H1 (cell line): ENCODE data around the gene ESRRB. TPM values are rescaled to one million over a fixed set of nuclear protein-coding genes. Genes with fewer than 3 reads are reported as not detected.

Experiments used
- CTCF ChIA-PET: fragments of 300-600 bp; sonication (Branson Sonifier 250); formaldehyde crosslinking; loops from one replicate; lab custom pipeline; 2021; ENCODE audit not compliant: partially characterized antibody; lab: Charles Lee
- POLR2A ChIA-PET: fragments of 300-600 bp; sonication (Branson Sonifier 250); formaldehyde crosslinking; loops from one replicate; lab custom pipeline; 2021; ENCODE audit warnings: inconsistent platforms; ENCODE audit not compliant: partially characterized antibody; lab: Charles Lee
- DNase-seq, 2 experiments: peaks; one replicate each; pipeline versions ENCODE4 v3.0.0 to v3.0.0-alpha.2; 2010 to 2022; ENCODE audit warnings: low spot score in 2 of 2, low read depth in 1 of 2, mixed read lengths in 1 of 2
- FAIRE-seq: peaks from 2 replicates; lab custom pipeline; 2011; peaks lifted over from hg19 to GRCh38; lab: Jason Lieb, UNC
- H2AFZ ChIP-seq: 2 replicates; pipeline ENCODE4 v1.8.1; 2012; ENCODE audit warnings: low read length, inconsistent platforms
- H2AK5ac ChIP-seq: 2 replicates; pipeline ENCODE4 v1.6.1; 2013; ENCODE audit warnings: low read depth, low read length
- H2BK120ac ChIP-seq: replicated peaks from 2 replicates; pipeline ENCODE3; 2013; ENCODE audit warnings: low read depth, low read length, inconsistent platforms
- H2BK12ac ChIP-seq: 2 replicates; pipeline ENCODE4 v1.6.1; 2013; ENCODE audit warnings: low read depth, low read length
- H2BK15ac ChIP-seq: 2 replicates; pipeline ENCODE4 v1.6.1; 2013; ENCODE audit warnings: low read length
- H2BK20ac ChIP-seq: 2 replicates; pipeline ENCODE4 v1.6.1; 2013; ENCODE audit warnings: low read length
- H2BK5ac ChIP-seq: 2 replicates; pipeline ENCODE4 v1.6.1; 2013; ENCODE audit warnings: low read depth, low read length
- H3K14ac ChIP-seq: 2 replicates; pipeline ENCODE4 v1.6.1; 2013; ENCODE audit warnings: inconsistent platforms; ENCODE audit not compliant: insufficient read length
- H3K18ac ChIP-seq: 2 replicates; pipeline ENCODE4 v1.6.1; 2013; ENCODE audit warnings: low read length; ENCODE audit errors: extremely low read depth
- H3K23ac ChIP-seq: 2 replicates; pipeline ENCODE4 v1.6.1; 2013; ENCODE audit warnings: inconsistent platforms; ENCODE audit not compliant: insufficient read length
- H3K23me2 ChIP-seq: 2 replicates; pipeline ENCODE4 v1.6.1; 2013; ENCODE audit warnings: low read depth, low read length
- H3K27ac ChIP-seq: 2 replicates; pipeline ENCODE4 v1.6.1; 2011; ENCODE audit warnings: low read depth, low read length, inconsistent platforms
- H3K27me3 ChIP-seq, 4 experiments: replicated peaks in 1 of 4; 1 replicate in 1 of 4; 2 replicates in 3 of 4; pipeline versions ENCODE4 v1.6.1 to v1.8.1; 2011 to 2013; ENCODE audit warnings: low read length in 3 of 4, mild to moderate bottlenecking in 3 of 4, inconsistent platforms in 2 of 4, mixed read lengths in 2 of 4, moderate library complexity in 1 of 4; ENCODE audit not compliant: control insufficient read depth in 3 of 4, insufficient read depth in 3 of 4; ENCODE audit errors: extremely low read depth in 1 of 4
- H3K36me3 ChIP-seq, 4 experiments: 2 replicates each; pipeline versions ENCODE4 v1.6.1 to v1.8.1; 2011 to 2013; ENCODE audit warnings: mild to moderate bottlenecking in 4 of 4, low read length in 3 of 4, moderate library complexity in 2 of 4, control low read depth in 1 of 4, inconsistent platforms in 1 of 4; ENCODE audit not compliant: insufficient read depth in 4 of 4, control insufficient read depth in 2 of 4
- H3K4ac ChIP-seq: replicated peaks from 2 replicates; pipeline ENCODE3; 2013; ENCODE audit warnings: low read length, low read depth, mixed read lengths, inconsistent platforms; ENCODE audit not compliant: insufficient read length
- H3K4me1 ChIP-seq, 4 experiments: replicated peaks in 1 of 4; 1 replicate in 1 of 4; 2 replicates in 3 of 4; pipeline versions ENCODE4 v1.6.1 to v1.8.1; 2011 to 2013; ENCODE audit warnings: low read length in 3 of 4, inconsistent platforms in 2 of 4, mixed read lengths in 1 of 4; ENCODE audit not compliant: insufficient read depth in 4 of 4, control insufficient read depth in 3 of 4
- H3K4me2 ChIP-seq, 2 experiments: 2 replicates each; pipeline versions ENCODE4 v1.6.1 to v1.8.1; 2011 to 2013; ENCODE audit warnings: low read depth in 2 of 2, low read length in 2 of 2, control low read depth in 1 of 2, inconsistent platforms in 1 of 2, mild to moderate bottlenecking in 1 of 2; ENCODE audit not compliant: insufficient read depth in 1 of 2
- H3K4me3 ChIP-seq, 4 experiments: fragments of 200-600, 300-600 bp in 1 of 4; sonication (generic), shearing (Covaris generic), sonication (Bioruptor Twin) in 1 of 4; 2 replicates each; pipeline versions ENCODE4 v1.5.1 to v1.8.1; 2011 to 2016; ENCODE audit warnings: low read length in 4 of 4, low read depth in 3 of 4, control low read depth in 2 of 4, inconsistent platforms in 2 of 4, mild to moderate bottlenecking in 2 of 4, mixed read lengths in 1 of 4, moderate library complexity in 1 of 4; ENCODE audit not compliant: insufficient read depth in 2 of 4; ENCODE audit errors: extremely low read depth in 1 of 4
- H3K56ac ChIP-seq: replicated peaks from 2 replicates; pipeline ENCODE3; 2013; ENCODE audit warnings: low read depth, mild to moderate bottlenecking, mixed read lengths, low read length, inconsistent platforms; ENCODE audit not compliant: insufficient read length
- H3K79me1 ChIP-seq: 2 replicates; pipeline ENCODE4 v1.6.1; 2013; ENCODE audit warnings: low read depth, low read length, control low read depth
- H3K79me2 ChIP-seq, 2 experiments: 2 replicates each; pipeline versions ENCODE4 v1.6.1 to v1.8.1; 2012 to 2013; ENCODE audit warnings: low read length in 2 of 2, mild to moderate bottlenecking in 2 of 2, inconsistent platforms in 1 of 2; ENCODE audit not compliant: insufficient read depth in 2 of 2, control insufficient read depth in 1 of 2
- H3K9ac ChIP-seq, 4 experiments: replicated peaks in 1 of 4; 1 replicate in 1 of 4; 2 replicates in 3 of 4; pipeline versions ENCODE4 v1.6.1 to v1.8.1; 2011 to 2013; ENCODE audit warnings: low read depth in 3 of 4, low read length in 3 of 4, control low read depth in 2 of 4, mild to moderate bottlenecking in 2 of 4, moderate library complexity in 2 of 4, inconsistent platforms in 1 of 4; ENCODE audit errors: extremely low read depth in 1 of 4
- H3K9me3 ChIP-seq, 2 experiments: 2 replicates each; pipeline versions ENCODE4 v1.6.1 to v1.8.1; 2012 to 2013; ENCODE audit warnings: mild to moderate bottlenecking in 2 of 2, moderate library complexity in 2 of 2, control low read depth in 1 of 2, inconsistent platforms in 1 of 2, low read depth in 1 of 2, low read length in 1 of 2, mixed read lengths in 1 of 2; ENCODE audit not compliant: insufficient read depth in 2 of 2
- H4K20me1 ChIP-seq, 2 experiments: replicated peaks in 1 of 2; 2 replicates each; pipeline versions ENCODE3 to v1.8.1; 2011 to 2013; ENCODE audit warnings: inconsistent platforms in 2 of 2, low read length in 2 of 2, mild to moderate bottlenecking in 1 of 2; ENCODE audit not compliant: insufficient read depth in 2 of 2, control insufficient read depth in 1 of 2
- H4K5ac ChIP-seq: 2 replicates; pipeline ENCODE4 v1.6.1; 2013; ENCODE audit warnings: low read length, low read depth, mixed read lengths, inconsistent platforms; ENCODE audit not compliant: insufficient read length
- H4K8ac ChIP-seq: 2 replicates; pipeline ENCODE4 v1.8.0; 2013; ENCODE audit warnings: mild to moderate bottlenecking, moderate library complexity, low read length, inconsistent platforms; ENCODE audit not compliant: insufficient read depth; ENCODE audit errors: extremely low read depth
- H4K91ac ChIP-seq: replicated peaks from 2 replicates; pipeline ENCODE3; 2013; ENCODE audit warnings: low read length, mixed read lengths, inconsistent platforms; ENCODE audit not compliant: insufficient read length
- BACH1 ChIP-seq: IDR thresholded peaks from 2 replicates; pipeline ENCODE4 v1.6.1; 2012; ENCODE audit warnings: low read length, improper control_type of control experiment
- WGBS, 2 experiments: shearing (Covaris generic) in 1 of 2; methylation state at CpG; one replicate each; pipeline versions ENCODE4 v1.1.6 to v1.1.7; 2013 to 2015; ENCODE audit warnings: low lambda C conversion rate in 2 of 2, mixed read lengths in 2 of 2, inconsistent platforms in 1 of 2, low coverage in 1 of 2, missing lambda C conversion rate in 1 of 2; ENCODE audit not compliant: insufficient replicate concordance in 2 of 2, insufficient coverage in 1 of 2, insufficient read length in 1 of 2; ENCODE audit errors: extremely low coverage in 1 of 2, missing lambda C conversion rate in 1 of 2; 5-methylcytosine and 5-hydroxymethylcytosine counted together
- polyA plus RNA-seq, 7 experiments: library from polyadenylated mRNA; depleted of rRNA in 3 of 7; stranded (reverse) in 5 of 7; unstranded in 2 of 7; fragments of >200 nt in 5 of 7; fragments of 200-250 nt in 2 of 7; gene quantifications; 1 replicate in 5 of 7; 2 replicates in 1 of 7; 4 replicates in 1 of 7; pipeline versions ENCODE4 v1.2.1 to v1.2.3, GENCODE V29; 2011 to 2013; ENCODE audit warnings: missing spikeins in 2 of 7, mixed read lengths in 2 of 7
- total RNA-seq: library from RNA; stranded (reverse); fragmentation: NEBNext Ultra II Directional; extraction: Animal tissue kit (Norgen Biotek cat#: 25700); gene quantifications from 2 replicates; pipeline ENCODE4 v1.2.1, GENCODE V29; 2021
- TF ChIP-seq, protein P1 (sequence below): IDR thresholded peaks from 2 replicates; pipeline ENCODE4 v1.6.1; 2011; ENCODE audit warnings: low read depth, mild to moderate bottlenecking, low read length; ENCODE audit not compliant: insufficient read depth

Gene ESRRB
- total and polyA plus RNA-seq, 2 of the 8 experiments (the other 6 are each of a cell fraction or from before 2014, with no cell fraction given) = 0.29 to 0.45 TPM

DNA sequence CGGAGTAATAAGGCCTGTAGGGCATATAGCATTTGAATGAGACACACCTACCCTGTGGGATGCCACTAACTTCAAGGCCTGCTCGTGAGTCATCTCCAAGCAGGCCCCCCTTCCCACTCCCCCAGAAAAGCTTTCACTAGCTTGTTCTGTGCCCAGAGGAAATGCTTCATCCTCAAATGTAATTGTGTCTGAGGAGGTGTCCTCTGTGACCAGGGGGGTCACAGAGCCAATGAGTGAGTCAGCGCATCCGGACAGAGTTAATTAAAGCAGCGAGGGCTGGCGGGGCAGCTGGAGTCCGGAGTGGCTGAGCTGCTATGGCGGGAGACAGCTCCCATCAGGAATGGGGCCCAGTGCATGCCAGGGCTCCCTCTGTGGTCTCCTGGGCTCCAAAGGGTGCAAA is 27.0 kb upstream of the ESRRB start:
- H2BK20ac ChIP-seq = no peak overlapping the region
- H3K79me1 ChIP-seq = no peaks in the 10 kb centered on the region
- H3K4me3 ChIP-seq = no peak overlapping the region
- DNase-seq (peak in 1 of 2 experiments; percentile 47), FAIRE-seq (no peak)
- no peak overlapping the region for H3K18ac ChIP-seq
- 68% methylated on average over 8 of the region's 8 CpGs; no CpG with 5 or more reads in 1 of the 2 experiments for WGBS, 2 experiments
- H2BK120ac ChIP-seq = no peak overlapping the region
- H2BK15ac ChIP-seq = no peak overlapping the region
- no peak overlapping the region for H3K56ac ChIP-seq
- TF ChIP-seq, protein P1, sequence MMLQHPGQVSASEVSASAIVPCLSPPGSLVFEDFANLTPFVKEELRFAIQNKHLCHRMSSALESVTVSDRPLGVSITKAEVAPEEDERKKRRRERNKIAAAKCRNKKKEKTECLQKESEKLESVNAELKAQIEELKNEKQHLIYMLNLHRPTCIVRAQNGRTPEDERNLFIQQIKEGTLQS = no peak
- 0 out of 2 replicates have a peak, but pooled peaks have one; percentile 39 for TF ChIP-seq BACH1
- no peaks in the 10 kb centered on the region for H3K79me2 ChIP-seq
- no peak overlapping the region for H4K8ac ChIP-seq
- H4K91ac ChIP-seq = no peak overlapping the region
- H3K14ac ChIP-seq = no peak overlapping the region
- H2AK5ac ChIP-seq = no peak overlapping the region
- ChIA-PET POLR2A (no interaction called here), CTCF (interaction anchor here (1.0 to 1.5 kb wide), 2 partner anchors 18 to 298 kb away, joined by 4 to 5 read pairs; no protein-coding TSS in a partner anchor)
- no peaks in the 10 kb centered on the region; the same call in 1 of the 2 replicates for H3K23me2 ChIP-seq
- no peak overlapping the region for H4K5ac ChIP-seq
- no peak overlapping the region for H2AFZ ChIP-seq
- H3K4me2 ChIP-seq = no peak overlapping the region
- no peaks in the 10 kb centered on the region for H3K36me3 ChIP-seq
- H4K20me1 ChIP-seq = no peaks in the 10 kb centered on the region
- no peak overlapping the region for H3K9ac ChIP-seq
- no peak overlapping the region for H3K23ac ChIP-seq
- H3K4me1 ChIP-seq = peaks cover 0 to 8% (median 3%) of the 10 kb centered on the region in 4 experiments; a peak in 4 of 7 replicates
- no peak overlapping the region for H3K27ac ChIP-seq
- no peak overlapping the region; the same call in 1 of the 2 replicates for H2BK5ac ChIP-seq
- no peak overlapping the region for H2BK12ac ChIP-seq
- H3K4ac ChIP-seq = no peak overlapping the region
- no peaks in the 10 kb centered on the region for H3K9me3 ChIP-seq
- H3K27me3 ChIP-seq = peaks cover 2 to 7% (median 5%) of the 10 kb centered on the region in 4 experiments; a peak in 5 of 7 replicates
